HG03558 (cell line): ENCODE measurements around the gene DCBLD2.

ENCODE experiments used
- ATAC-seq: cut with Tn5 transposase; IDR thresholded peaks from one replicate; pipeline ENCODE4 v1.9.1; 2021; ENCODE audit warnings: moderate number of reproducible peaks; ENCODE audit not compliant: unreplicated experiment; ENCODE audit errors: extremely low read depth

DCBLD2 gene

GRCh38 chr3:98777801-98778220 is 123.7 kb downstream of the DCBLD2 start:
- no peak for ATAC-seq

- no peak for ATAC-seq
Observed at GRCh38 chr3:98777286-98777685, 124.2 kb downstream of the DCBLD2 start.

- ATAC-seq: no peak
Observed at GRCh38 chr3:98776140-98776493, 125.4 kb downstream of the DCBLD2 start.

GRCh38 chr3:98775459-98776139 is 125.9 kb downstream of the DCBLD2 start:
- ATAC-seq: no peak

- no peak for ATAC-seq
Observed at GRCh38 chr3:98772022-98772421, 129.5 kb downstream of the DCBLD2 start.

- peak; percentile 76 for ATAC-seq
Observed at GRCh38 chr3:98770261-98771039, 131.0 kb downstream of the DCBLD2 start.

- ATAC-seq: no peak
Observed at GRCh38 chr3:98769448-98769847, 132.0 kb downstream of the DCBLD2 start.

GRCh38 chr3:98768961-98769360 is 132.5 kb downstream of the DCBLD2 start:
- ATAC-seq: no peak

GRCh38 chr3:98766924-98767323 is 134.6 kb downstream of the DCBLD2 start:
- ATAC-seq: no peak

- ATAC-seq: no peak
Observed at GRCh38 chr3:98765721-98766120, 135.8 kb downstream of the DCBLD2 start.

- ATAC-seq: no peak
Observed at GRCh38 chr3:98764472-98764884, 137.0 kb downstream of the DCBLD2 start.

GRCh38 chr3:98763819-98764418 is 137.6 kb downstream of the DCBLD2 start:
- no peak for ATAC-seq

- no peak for ATAC-seq
Observed at GRCh38 chr3:98763076-98763475, 138.4 kb downstream of the DCBLD2 start, which contains the start of gene ST3GAL6. Gene ST3GAL6 (plus strand): TSS chr3:98763340. CDS start chr3:98768441, 5,101 bp downstream.

- no peak for ATAC-seq
Observed at GRCh38 chr3:98761643-98762229, 139.8 kb downstream of the DCBLD2 start.

GRCh38 chr3:98759629-98760028 is 141.9 kb downstream of the DCBLD2 start:
- ATAC-seq: no peak

- no peak for ATAC-seq
Observed at GRCh38 chr3:98755601-98756000, 145.9 kb downstream of the DCBLD2 start.

- ATAC-seq: no peak
Observed at GRCh38 chr3:98754483-98754882, 147.0 kb downstream of the DCBLD2 start.

- ATAC-seq: no peak
Observed at GRCh38 chr3:98750276-98750919, 151.1 kb downstream of the DCBLD2 start.

- no peak for ATAC-seq
Observed at GRCh38 chr3:98746882-98747281, 154.6 kb downstream of the DCBLD2 start.

GRCh38 chr3:98746122-98746521 is 155.4 kb downstream of the DCBLD2 start:
- ATAC-seq: no peak
